SJSA1 (cell line): Measurements from ENCODE around the gene FBXL7. TPM values are rescaled to one million over a fixed set of nuclear protein-coding genes. Genes with fewer than 3 reads are reported as not detected.

Experiments used
- DNase-seq, 2 experiments: peaks; one replicate each; pipeline ENCODE4 v3.0.0-alpha.2; 2015 to 2020; ENCODE audit warnings: low spot score in 2 of 2, low read depth in 1 of 2
- H3K27ac ChIP-seq: fragments of 250-450 bp; sonication (Bioruptor Pico); 2 replicates; pipeline ENCODE4 v1.5.1; 2020; ENCODE audit warnings: mild to moderate bottlenecking, moderate library complexity
- H3K27me3 ChIP-seq: fragments of 250-450 bp; sonication (Bioruptor Pico); replicated peaks from 2 replicates; pipeline ENCODE4 v1.5.1; 2020; ENCODE audit warnings: mild to moderate bottlenecking, moderate library complexity
- H3K36me3 ChIP-seq: fragments of 250-450 bp; sonication (Bioruptor Pico); 2 replicates; pipeline ENCODE4 v1.5.1; 2020; ENCODE audit warnings: mild to moderate bottlenecking
- H3K4me1 ChIP-seq: fragments of 250-450 bp; sonication (Bioruptor Pico); replicated peaks from 2 replicates; pipeline ENCODE4 v1.6.1; 2021; ENCODE audit warnings: mild to moderate bottlenecking
- H3K4me3 ChIP-seq: fragments of 250-450 bp; sonication (Bioruptor Pico); 2 replicates; pipeline ENCODE4 v1.5.1; 2020; ENCODE audit warnings: mild to moderate bottlenecking
- H3K9me3 ChIP-seq: fragments of 250-450 bp; sonication (Bioruptor Pico); replicated peaks from 2 replicates; pipeline ENCODE4 v1.5.1; 2020; ENCODE audit warnings: mild to moderate bottlenecking
- total RNA-seq: library from RNA; depleted of rRNA; stranded (reverse); fragments of >200 nt; shearing (Covaris generic); gene quantifications from 2 replicates; pipeline ENCODE4 v1.2.3, GENCODE V29; 2014

Gene FBXL7
- total RNA-seq, 1 experiment from 2014 or later, result 14.6 TPM

GRCh38 chr5:15585128-15585527 lies 85.1 kb downstream of the FBXL7 start:
- peaks cover 7% of the 10 kb centered on the region for H3K9me3 ChIP-seq
- no peak for DNase-seq
- peaks cover 7% of the 10 kb centered on the region for H3K4me1 ChIP-seq
- H3K4me3 ChIP-seq, result no peak overlapping the region
- H3K27me3 ChIP-seq, result no peaks in the 10 kb centered on the region
- H3K27ac ChIP-seq, result no peak overlapping the region
- peaks cover 40% of the 10 kb centered on the region for H3K36me3 ChIP-seq

- H3K4me1 ChIP-seq, result no peaks in the 10 kb centered on the region
- DNase-seq, result no peak
- peaks cover 7% of the 10 kb centered on the region for H3K9me3 ChIP-seq
- no peak overlapping the region for H3K27ac ChIP-seq
- no peak overlapping the region for H3K4me3 ChIP-seq
- peaks cover 36% of the 10 kb centered on the region for H3K36me3 ChIP-seq
- no peaks in the 10 kb centered on the region for H3K27me3 ChIP-seq
Observed at GRCh38 chr5:15585841-15586591, 86.0 kb downstream of the FBXL7 start.

- H3K4me3 ChIP-seq, result no peak overlapping the region
- H3K9me3 ChIP-seq, result peaks cover 7% of the 10 kb centered on the region
- no peak overlapping the region for H3K27ac ChIP-seq
- DNase-seq, result no peak
- H3K4me1 ChIP-seq, result no peaks in the 10 kb centered on the region
- no peaks in the 10 kb centered on the region for H3K27me3 ChIP-seq
- H3K36me3 ChIP-seq, result peaks cover 28% of the 10 kb centered on the region
Observed at GRCh38 chr5:15587916-15588315, 87.9 kb downstream of the FBXL7 start.

GRCh38 chr5:15592728-15593127 lies 92.7 kb downstream of the FBXL7 start:
- no peaks in the 10 kb centered on the region for H3K27me3 ChIP-seq
- no peaks in the 10 kb centered on the region for H3K9me3 ChIP-seq
- H3K4me3 ChIP-seq, result no peak overlapping the region
- H3K36me3 ChIP-seq, result peaks cover 7% of the 10 kb centered on the region
- H3K27ac ChIP-seq, result no peak overlapping the region
- H3K4me1 ChIP-seq, result no peaks in the 10 kb centered on the region
- DNase-seq, result no peak

GRCh38 chr5:15594977-15595568 lies 95.1 kb downstream of the FBXL7 start:
- Histone ChIP-seq H3K36me3 (peaks cover 4% of the 10 kb centered on the region; the same call in 1 of the 2 replicates), H3K27ac (no peak overlapping the region), H3K4me1 (no peaks in the 10 kb centered on the region), H3K4me3 (no peak overlapping the region), H3K9me3 (no peaks in the 10 kb centered on the region), H3K27me3 (no peaks in the 10 kb centered on the region)
- DNase-seq, result no peak

- Histone ChIP-seq H3K4me3 (no peak overlapping the region), H3K36me3 (peaks cover 4% of the 10 kb centered on the region; the same call in 1 of the 2 replicates), H3K27ac (no peak overlapping the region), H3K9me3 (no peaks in the 10 kb centered on the region), H3K27me3 (no peaks in the 10 kb centered on the region), H3K4me1 (no peaks in the 10 kb centered on the region)
- no peak for DNase-seq
Observed at GRCh38 chr5:15595929-15596328, 95.9 kb downstream of the FBXL7 start.

GRCh38 chr5:15596936-15597335 lies 97.0 kb downstream of the FBXL7 start:
- H3K36me3 ChIP-seq, result no peaks in the 10 kb centered on the region
- H3K9me3 ChIP-seq, result no peaks in the 10 kb centered on the region
- no peak overlapping the region for H3K27ac ChIP-seq
- no peak for DNase-seq
- no peak overlapping the region for H3K4me3 ChIP-seq
- H3K27me3 ChIP-seq, result no peaks in the 10 kb centered on the region
- no peaks in the 10 kb centered on the region for H3K4me1 ChIP-seq

- no peaks in the 10 kb centered on the region for H3K4me1 ChIP-seq
- H3K9me3 ChIP-seq, result no peaks in the 10 kb centered on the region
- DNase-seq, result no peak
- no peaks in the 10 kb centered on the region for H3K27me3 ChIP-seq
- no peak overlapping the region for H3K27ac ChIP-seq
- no peaks in the 10 kb centered on the region for H3K36me3 ChIP-seq
- H3K4me3 ChIP-seq, result no peak overlapping the region
Observed at GRCh38 chr5:15597804-15598203, 97.8 kb downstream of the FBXL7 start.

- no peaks in the 10 kb centered on the region for H3K9me3 ChIP-seq
- no peak overlapping the region for H3K4me3 ChIP-seq
- DNase-seq, result peak; percentile 18 to 47
- no peak overlapping the region for H3K27ac ChIP-seq
- H3K36me3 ChIP-seq, result 0 out of 2 replicates have a peak, but pooled peaks cover under 1% of the 10 kb centered on the region
- no peaks in the 10 kb centered on the region for H3K27me3 ChIP-seq
- H3K4me1 ChIP-seq, result no peaks in the 10 kb centered on the region
Observed at GRCh38 chr5:15598294-15598902, 98.4 kb downstream of the FBXL7 start.

- no peak for DNase-seq
- Histone ChIP-seq H3K27ac (no peak overlapping the region), H3K4me1 (no peaks in the 10 kb centered on the region), H3K27me3 (no peaks in the 10 kb centered on the region), H3K36me3 (peaks cover 3% of the 10 kb centered on the region; the same call in 1 of the 2 replicates), H3K4me3 (no peak overlapping the region), H3K9me3 (no peaks in the 10 kb centered on the region)
Observed at GRCh38 chr5:15600035-15600434, 100.1 kb downstream of the FBXL7 start.

- no peak overlapping the region for H3K27ac ChIP-seq
- H3K4me1 ChIP-seq, result no peaks in the 10 kb centered on the region
- H3K36me3 ChIP-seq, result peaks cover 3% of the 10 kb centered on the region; the same call in 1 of the 2 replicates
- no peak overlapping the region for H3K4me3 ChIP-seq
- no peaks in the 10 kb centered on the region for H3K27me3 ChIP-seq
- no peak for DNase-seq
- H3K9me3 ChIP-seq, result no peaks in the 10 kb centered on the region
Observed at GRCh38 chr5:15601274-15601673, 101.3 kb downstream of the FBXL7 start.

- Histone ChIP-seq H3K9me3 (no peaks in the 10 kb centered on the region), H3K4me1 (no peaks in the 10 kb centered on the region), H3K36me3 (peaks cover 3% of the 10 kb centered on the region; the same call in 1 of the 2 replicates), H3K27me3 (no peaks in the 10 kb centered on the region), H3K27ac (no peak overlapping the region), H3K4me3 (no peak overlapping the region)
- DNase-seq, result no peak
Observed at GRCh38 chr5:15601853-15602252, 101.9 kb downstream of the FBXL7 start.

GRCh38 chr5:15604986-15605385 lies 105.0 kb downstream of the FBXL7 start:
- Histone ChIP-seq H3K27ac (no peak overlapping the region), H3K4me3 (no peak overlapping the region), H3K27me3 (no peaks in the 10 kb centered on the region), H3K4me1 (no peaks in the 10 kb centered on the region), H3K36me3 (peaks cover 3% of the 10 kb centered on the region; the same call in 1 of the 2 replicates), H3K9me3 (no peaks in the 10 kb centered on the region)
- DNase-seq, result no peak

GRCh38 chr5:15606197-15606596 lies 106.2 kb downstream of the FBXL7 start:
- no peak overlapping the region for H3K27ac ChIP-seq
- no peak overlapping the region for H3K4me3 ChIP-seq
- H3K27me3 ChIP-seq, result no peaks in the 10 kb centered on the region
- peaks cover 3% of the 10 kb centered on the region; the same call in 1 of the 2 replicates for H3K36me3 ChIP-seq
- DNase-seq, result no peak
- no peaks in the 10 kb centered on the region for H3K4me1 ChIP-seq
- H3K9me3 ChIP-seq, result no peaks in the 10 kb centered on the region
